A673 (cell line): ENCODE results near the gene ART4. TPM values are rescaled to one million over a fixed set of nuclear protein-coding genes. Genes with fewer than 3 reads are reported as not detected.

Source experiments
- BruUV-seq: library from RNA; stranded (reverse); fragments of 400-500 nt; replicated peaks from 2 replicates; lab custom pipeline; 2021; lab: Mats Ljungman, UMichigan
- CTCF ChIA-PET: fragments of 300-600 bp; sonication (Branson Sonifier 250); formaldehyde crosslinking; loops from one replicate; lab custom pipeline; 2022; ENCODE audit warnings: antibody characterized with exemption; lab: Charles Lee
- POLR2A ChIA-PET: fragments of 300-600 bp; sonication (Branson Sonifier 250); formaldehyde crosslinking; loops from one replicate; lab custom pipeline; 2022; ENCODE audit warnings: antibody characterized with exemption; ENCODE audit not compliant: low non-redundant PET; lab: Charles Lee
- DNase-seq: peaks from one replicate; pipeline ENCODE4 v3.0.0-alpha.2; 2015; ENCODE audit warnings: low spot score
- H3K27ac ChIP-seq: fragments of 200-600 bp; sonication (generic); 2 replicates; pipeline ENCODE4 v1.5.1; 2016; ENCODE audit warnings: mixed run types, low read depth, mild to moderate bottlenecking, mixed read lengths, antibody characterized with exemption, low read length; ENCODE audit not compliant: poor library complexity, severe bottlenecking
- H3K27me3 ChIP-seq: fragments of 200-600 bp; sonication (generic); replicated peaks from 2 replicates; pipeline ENCODE4 v1.6.1; 2017; ENCODE audit warnings: mixed run types, low read depth, mild to moderate bottlenecking, mixed read lengths, antibody characterized with exemption, low read length; ENCODE audit not compliant: insufficient read depth, poor library complexity
- H3K36me3 ChIP-seq: fragments of 200-600 bp; sonication (generic); 2 replicates; pipeline ENCODE4 v1.6.1; 2016; ENCODE audit warnings: mixed run types, mild to moderate bottlenecking, mixed read lengths, antibody characterized with exemption, low read length; ENCODE audit not compliant: insufficient read depth, poor library complexity, severe bottlenecking
- H3K4me1 ChIP-seq: fragments of 200-600 bp; sonication (generic); 2 replicates; pipeline ENCODE4 v1.6.1; 2017; ENCODE audit warnings: mixed run types, mild to moderate bottlenecking, mixed read lengths, antibody characterized with exemption, low read length; ENCODE audit not compliant: insufficient read depth, poor library complexity, severe bottlenecking
- H3K4me3 ChIP-seq: fragments of 200-600 bp; sonication (generic); 2 replicates; pipeline ENCODE4 v1.5.1; 2016; ENCODE audit warnings: low read depth, mixed run types, mild to moderate bottlenecking, mixed read lengths, low read length; ENCODE audit not compliant: poor library complexity, severe bottlenecking
- H3K9me3 ChIP-seq: fragments of 200-600 bp; sonication (generic); 2 replicates; pipeline ENCODE4 v1.6.1; 2016; ENCODE audit warnings: mixed run types, low read depth, mild to moderate bottlenecking, mixed read lengths, antibody characterized with exemption, low read length; ENCODE audit not compliant: poor library complexity, severe bottlenecking
- CTCF ChIP-seq: fragments of 300-800, 200-600 bp; sonication (generic); conservative IDR thresholded peaks from 2 replicates; pipeline ENCODE4 v1.5.1; 2017; ENCODE audit warnings: low read depth, mild to moderate bottlenecking, antibody characterized with exemption, low read length, moderate library complexity, mixed read lengths
- EZH2 ChIP-seq: fragments of 200-600 bp; sonication (generic); IDR thresholded peaks from 2 replicates; pipeline ENCODE4 v1.6.1; 2017; ENCODE audit warnings: borderline replicate concordance, low read depth, mild to moderate bottlenecking, mixed read lengths, antibody characterized with exemption, low read length; ENCODE audit not compliant: poor library complexity, severe bottlenecking
- intact Hi-C: fragments of 100-400 bp; cut with micrococcal nuclease; formaldehyde crosslinking; loops from one replicate; pipeline ENCODE4 v1.10.0; 2022; ENCODE audit not compliant: unreplicated experiment
- total RNA-seq: library from RNA; stranded (reverse); gene quantifications from 2 replicates; pipeline ENCODE4 v1.2.3, GENCODE V29; 2021

ART4 gene
- total RNA-seq, 1 experiment from 2014 or later = not detected

DNA sequence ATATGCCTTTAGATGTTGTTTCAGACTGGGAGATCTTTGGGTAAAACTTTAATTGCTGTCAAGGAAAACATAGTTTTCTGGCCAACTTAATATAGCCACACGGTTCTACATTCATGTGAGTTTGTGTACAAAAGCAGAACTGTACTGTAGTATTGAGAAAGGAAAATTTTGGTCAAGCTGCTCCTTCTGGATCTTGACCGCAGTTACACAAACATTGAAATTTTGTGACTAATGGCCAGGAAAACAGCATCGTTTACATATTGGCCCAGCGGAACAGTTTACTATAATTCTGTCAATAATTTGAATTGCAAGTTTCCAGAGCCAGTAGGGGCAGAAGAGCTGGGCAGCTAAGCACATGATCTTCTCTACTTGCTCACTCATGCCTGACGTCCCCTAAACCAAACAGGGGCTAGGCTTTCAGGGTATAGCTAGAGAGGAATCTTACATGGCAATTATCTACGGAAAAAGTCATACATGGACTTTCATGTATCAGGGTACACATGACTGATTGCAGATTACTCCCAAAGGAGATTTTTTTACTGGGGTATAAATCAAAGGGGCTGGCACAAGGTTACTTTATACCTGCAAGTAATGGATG is 11.4 kb upstream of the ART4 start:
- H3K4me1 ChIP-seq = no peaks in the 10 kb centered on the region
- no peak overlapping the region for H3K27ac ChIP-seq
- TF ChIP-seq EZH2 = no peak
- TF ChIP-seq CTCF = no peak
- peaks cover 3% of the 10 kb centered on the region for H3K9me3 ChIP-seq
- DNase-seq = no peak
- H3K4me3 ChIP-seq = no peak overlapping the region
- ChIA-PET POLR2A (no interaction called here), CTCF (no interaction called here)
- no peaks in the 10 kb centered on the region for H3K27me3 ChIP-seq
- intact Hi-C loops = no loop called here
- H3K36me3 ChIP-seq = no peaks in the 10 kb centered on the region
- BruUV-seq = no TSS peak

GRCh38 chr12:14853961-14854360 is 10.6 kb upstream of the ART4 start:
- POLR2A ChIA-PET = no interaction called here

DNA sequence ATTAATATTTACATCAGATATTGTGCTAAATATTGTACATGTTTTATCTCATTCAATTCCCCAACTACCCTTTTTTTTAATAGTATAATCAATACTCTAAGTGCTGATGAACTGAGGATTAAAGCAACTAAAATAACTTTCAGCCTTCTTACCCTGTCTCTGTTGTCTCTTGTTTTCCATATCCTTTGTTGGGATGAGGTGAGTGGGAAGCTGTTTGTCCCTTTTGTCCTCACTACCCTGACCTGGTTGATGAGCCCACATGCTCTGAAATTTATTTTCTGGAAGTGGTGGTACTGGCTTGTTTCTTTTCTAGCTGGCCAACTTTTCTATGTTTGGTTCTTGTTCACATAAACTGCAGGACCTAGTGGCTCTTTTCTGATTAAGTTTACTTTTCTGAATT is 9.6 kb upstream of the ART4 start:
- TF ChIP-seq EZH2 (no peak), CTCF (no peak)
- DNase-seq = no peak
- H3K4me1 ChIP-seq = no peaks in the 10 kb centered on the region
- ChIA-PET CTCF (no interaction called here), POLR2A (no interaction called here)
- no peak overlapping the region for H3K27ac ChIP-seq
- no peaks in the 10 kb centered on the region for H3K36me3 ChIP-seq
- H3K27me3 ChIP-seq = no peaks in the 10 kb centered on the region
- H3K9me3 ChIP-seq = no peaks in the 10 kb centered on the region
- intact Hi-C loops = no loop called here
- BruUV-seq = no TSS peak
- H3K4me3 ChIP-seq = no peak overlapping the region

More at GRCh38 chr12:14853961-14854360, 10.6 kb upstream of the ART4 start:
- no peaks in the 10 kb centered on the region for H3K27me3 ChIP-seq
- TF ChIP-seq EZH2 (no peak), CTCF (no peak)
- H3K27ac ChIP-seq = no peak overlapping the region
- intact Hi-C loops = no loop called here
- no peak overlapping the region for H3K4me3 ChIP-seq
- no peaks in the 10 kb centered on the region for H3K4me1 ChIP-seq
- no peaks in the 10 kb centered on the region for H3K9me3 ChIP-seq
- no peaks in the 10 kb centered on the region for H3K36me3 ChIP-seq
- DNase-seq = peak; percentile 27
- BruUV-seq = no TSS peak
- CTCF ChIA-PET = no interaction called here
